GM21786 (cell line): ENCODE data around the gene ZBTB48.

Source experiments
- ATAC-seq: cut with Tn5 transposase; IDR thresholded peaks from one replicate; pipeline ENCODE4 v1.9.1; 2021; ENCODE audit not compliant: unreplicated experiment

The ZBTB48 gene

DNA sequence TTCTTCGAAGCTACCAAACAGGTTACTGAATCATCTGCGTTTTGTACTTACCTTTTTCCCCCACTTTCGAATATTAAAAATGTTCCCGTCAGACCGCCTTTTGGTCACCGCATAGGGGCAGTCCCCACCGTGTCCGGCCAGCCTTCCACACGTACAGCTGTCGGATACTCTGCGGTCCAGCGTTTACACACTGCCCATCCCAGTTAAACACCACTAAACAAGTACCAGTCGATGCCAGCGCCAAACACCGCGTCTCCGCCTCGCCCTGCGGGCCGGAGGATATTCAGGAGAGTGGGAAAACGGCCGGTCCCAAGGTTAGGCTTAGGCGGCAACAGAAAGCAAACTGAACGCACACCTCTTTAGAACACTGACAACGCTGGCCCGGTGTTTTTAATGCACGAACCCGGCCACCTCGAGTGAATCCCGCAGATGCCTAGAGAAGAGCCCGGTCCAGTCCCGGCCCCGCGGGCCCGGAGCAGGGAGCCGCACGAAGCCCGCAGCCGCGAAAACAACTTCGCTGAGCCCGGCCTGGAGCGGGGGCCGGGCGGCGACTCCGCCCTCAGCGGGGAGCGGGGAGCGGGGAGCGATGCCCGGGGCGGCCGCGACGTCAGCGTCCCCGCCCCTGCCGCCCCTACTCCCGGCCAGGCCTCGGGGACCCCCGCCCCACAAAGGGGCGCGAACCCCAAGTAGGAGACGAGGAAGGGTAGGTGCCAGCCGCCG, 33.0 kb downstream of the ZBTB48 start:
- ATAC-seq, result peak; percentile 28

- ATAC-seq, result peak; percentile 85
These were observed 33.7 kb downstream of the ZBTB48 start, which contains the start of gene PHF13 for GRCh38 chr1:6613361-6614018. TSS of gene PHF13 (plus strand) at chr1:6613731. CDS start at chr1:6614067, 336 bp downstream.

GRCh38 chr1:6614019-6614928, 34.5 kb downstream of the ZBTB48 start:
- no peak for ATAC-seq

DNA sequence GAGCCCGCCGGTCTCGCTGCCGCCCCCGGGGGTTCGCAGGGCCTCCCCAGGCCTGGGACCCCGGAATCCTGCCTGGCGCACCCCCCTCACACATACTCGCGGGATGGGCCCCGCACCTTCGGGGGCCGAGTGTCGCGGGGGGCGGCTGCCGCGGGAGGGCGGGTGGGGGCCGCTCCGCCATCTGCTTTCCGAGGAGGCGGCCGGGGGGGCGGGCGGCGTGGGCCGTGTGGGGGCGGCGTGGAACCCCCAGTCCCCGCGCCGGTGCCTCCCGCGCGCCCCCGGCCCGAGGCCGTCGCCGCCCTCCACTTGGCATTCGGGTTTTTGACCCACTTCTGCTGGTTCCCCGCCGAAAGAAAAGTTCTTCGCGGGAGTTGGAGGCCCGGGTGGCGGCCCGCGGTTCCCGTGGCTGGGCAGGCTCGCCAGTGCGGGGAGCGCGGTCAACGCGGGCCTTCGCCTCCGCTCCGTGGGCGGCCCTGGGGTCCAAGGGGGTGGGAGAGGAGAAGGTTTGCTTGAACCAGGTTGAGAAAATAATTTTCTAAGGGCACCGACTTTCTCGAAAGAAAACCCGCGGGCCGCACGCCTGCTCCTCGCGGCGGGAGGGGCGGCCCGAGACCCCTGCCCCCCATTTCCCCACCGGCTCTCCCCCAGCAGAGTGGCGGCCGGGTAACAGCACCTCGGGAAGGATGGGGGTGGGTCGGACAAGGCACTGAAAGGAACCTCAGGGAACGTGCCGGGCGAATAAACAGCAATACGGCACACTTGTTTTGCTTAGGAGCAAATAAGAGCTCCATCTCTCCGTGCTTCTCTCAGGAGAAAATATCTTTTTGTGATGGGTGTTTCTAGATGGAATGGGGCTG, 35.4 kb downstream of the ZBTB48 start:
- no peak for ATAC-seq

GRCh38 chr1:6619045-6619444, 39.3 kb downstream of the ZBTB48 start:
- ATAC-seq, result no peak

DNA sequence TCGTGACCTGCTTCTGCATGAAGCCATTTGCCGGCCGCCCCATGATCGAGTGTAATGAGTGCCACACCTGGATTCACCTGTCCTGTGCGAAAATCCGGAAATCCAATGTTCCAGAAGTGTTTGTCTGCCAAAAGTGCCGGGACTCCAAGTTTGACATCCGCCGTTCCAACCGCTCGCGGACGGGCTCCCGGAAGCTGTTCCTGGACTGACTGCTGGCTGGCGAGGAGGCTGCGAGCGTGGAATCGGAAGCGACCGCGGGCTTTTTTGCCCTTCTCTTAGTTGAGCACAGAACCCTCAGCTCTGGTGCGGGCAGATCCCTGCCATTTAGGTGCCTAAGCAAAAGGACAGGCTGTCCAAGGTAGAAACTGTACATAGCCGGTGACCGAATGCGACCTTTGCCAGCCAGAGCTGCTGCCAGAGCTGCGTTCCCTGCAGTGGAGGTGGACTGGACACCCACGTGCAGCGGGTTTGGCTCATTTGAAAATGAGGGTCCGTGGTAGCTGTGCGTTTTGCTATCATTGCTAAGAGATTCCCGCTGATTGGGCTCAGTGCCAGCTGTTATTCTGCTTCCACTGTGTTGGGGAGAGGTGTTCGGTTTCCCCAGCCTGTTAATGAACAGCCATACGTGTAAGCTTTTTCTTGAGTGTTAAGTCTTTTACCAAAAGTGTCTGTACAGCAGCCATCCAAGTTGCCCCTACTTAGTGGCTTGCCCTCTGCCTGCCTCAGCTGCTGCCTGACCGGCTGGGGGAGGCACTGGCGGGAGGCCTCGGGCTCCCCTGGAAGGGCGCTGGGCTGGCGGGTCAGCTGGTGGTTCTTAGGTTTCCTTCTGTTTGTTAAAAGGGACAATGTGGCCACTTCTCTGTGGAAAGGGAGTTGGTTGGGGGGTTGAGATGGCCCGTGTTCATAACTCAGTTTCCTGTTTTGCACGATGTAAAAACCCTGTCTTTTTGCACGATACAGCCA, 41.9 kb downstream of the ZBTB48 start:
- ATAC-seq, result no peak

DNA sequence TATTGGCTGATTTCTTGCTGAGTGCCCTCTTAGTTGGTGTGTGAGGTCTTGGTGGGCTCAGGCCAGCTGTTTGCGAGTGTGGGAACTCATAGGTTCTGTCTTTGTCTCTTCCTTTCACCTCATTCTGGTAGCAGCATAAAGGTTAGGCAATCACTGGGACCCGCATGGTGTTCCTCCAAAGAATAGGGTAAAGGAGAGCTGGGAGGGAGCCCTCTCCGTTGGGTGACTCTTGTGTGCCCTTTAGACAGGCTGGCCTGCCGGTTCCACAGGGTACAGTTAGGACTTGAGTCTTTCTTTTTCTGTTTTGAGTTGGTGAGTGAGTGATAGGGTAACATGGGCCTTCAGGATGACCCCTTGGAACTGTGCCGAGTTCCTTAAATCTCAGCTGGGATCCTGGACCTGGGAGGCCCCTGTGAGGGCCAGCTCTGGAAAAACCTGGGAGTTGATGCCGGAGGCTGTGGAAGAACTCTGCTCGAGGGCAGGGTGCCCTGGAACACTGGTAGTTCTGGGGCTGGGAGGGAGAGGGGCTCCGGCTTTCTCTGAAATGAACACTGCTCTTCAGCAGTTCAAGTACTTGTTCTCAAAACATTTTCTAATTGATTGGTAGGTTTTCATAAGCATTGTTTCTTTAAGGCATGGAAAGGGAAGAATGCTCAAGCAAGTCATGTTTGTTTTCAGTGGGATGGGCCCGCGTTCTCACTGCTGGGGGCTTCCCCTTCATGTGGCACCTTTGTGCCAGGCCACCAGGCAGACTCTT, 42.8 kb downstream of the ZBTB48 start:
- no peak for ATAC-seq

DNA sequence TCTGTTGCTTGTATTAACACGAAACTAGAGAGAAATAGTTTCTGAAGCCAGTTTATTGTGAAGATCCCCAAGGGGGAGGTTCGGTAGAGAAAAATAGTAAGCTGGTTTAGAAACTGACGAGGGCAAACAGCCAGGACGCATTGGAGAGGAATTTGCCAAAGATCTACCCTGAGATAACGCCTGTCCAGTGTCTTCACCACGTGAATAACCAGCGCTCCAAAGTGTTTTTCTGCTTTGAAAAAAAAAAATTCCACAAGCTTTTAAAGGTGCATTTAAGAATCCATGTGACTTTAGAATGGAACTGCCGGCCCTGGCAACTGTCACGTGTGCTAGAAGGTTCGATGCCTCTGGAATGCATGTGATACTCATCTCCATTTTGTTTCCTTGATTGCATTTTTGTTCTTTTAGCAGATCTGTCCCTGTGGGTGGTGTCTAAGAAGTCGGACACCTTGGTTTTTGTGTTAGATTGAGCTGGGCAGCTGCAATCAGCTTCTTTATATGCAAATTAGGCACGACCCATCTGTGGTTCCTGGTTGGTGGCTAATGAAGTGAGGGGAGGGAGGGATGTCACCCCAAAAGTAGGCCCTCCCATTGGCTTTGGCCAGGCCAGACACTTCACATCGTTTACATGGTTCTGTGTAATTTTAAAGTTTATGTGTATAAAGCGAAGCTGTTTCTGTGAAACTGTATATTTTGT, 43.6 kb downstream of the ZBTB48 start:
- no peak for ATAC-seq

DNA sequence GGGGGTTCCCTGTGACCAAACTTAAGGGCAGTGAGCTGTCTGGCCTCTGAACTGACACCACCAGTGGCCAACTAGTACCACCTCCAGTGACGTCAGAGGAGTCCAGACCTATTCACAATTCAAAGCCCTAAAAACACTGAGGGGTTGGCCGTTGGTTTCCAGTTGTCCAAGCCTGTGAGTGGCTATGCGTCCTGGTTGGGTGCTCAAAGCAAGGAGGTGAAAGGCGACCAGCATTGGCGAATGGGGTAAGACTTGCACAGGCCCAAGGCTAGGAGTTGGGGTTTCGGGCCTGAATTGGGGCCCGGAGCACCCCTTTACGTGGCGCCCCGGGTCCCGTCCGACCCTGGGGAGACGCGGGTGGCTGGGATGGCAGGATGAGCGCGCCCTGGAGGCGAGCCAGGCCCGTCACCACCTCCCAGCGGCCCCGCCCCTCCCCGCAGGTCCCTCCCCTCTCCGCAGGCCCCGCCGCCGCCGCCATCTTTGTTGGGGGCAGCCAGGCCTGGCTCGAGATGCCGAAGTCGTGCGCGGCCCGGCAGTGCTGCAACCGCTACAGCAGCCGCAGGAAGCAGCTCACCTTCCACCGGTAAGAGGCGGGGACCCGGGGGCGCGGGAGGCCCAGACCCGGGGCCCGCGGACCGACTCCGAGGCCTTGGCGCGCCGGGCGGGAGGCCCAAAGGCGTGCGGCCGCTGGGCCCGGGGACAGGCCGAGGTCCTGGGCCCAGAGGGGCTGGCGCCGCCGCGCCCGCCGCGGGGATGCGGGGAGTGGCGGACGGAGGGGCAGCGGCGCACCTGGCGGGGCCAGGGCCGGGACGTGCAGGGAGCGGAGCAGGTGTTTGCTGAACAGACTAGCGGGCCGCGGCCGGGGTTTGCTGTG, 45.2 kb downstream of the ZBTB48 start, which contains the start of gene THAP3:
Gene THAP3 (plus strand): TSS at position 159 of the 874 bp plus-strand sequence. CDS start 351 bp downstream, at position 510.
- peak; percentile 75 for ATAC-seq

DNA sequence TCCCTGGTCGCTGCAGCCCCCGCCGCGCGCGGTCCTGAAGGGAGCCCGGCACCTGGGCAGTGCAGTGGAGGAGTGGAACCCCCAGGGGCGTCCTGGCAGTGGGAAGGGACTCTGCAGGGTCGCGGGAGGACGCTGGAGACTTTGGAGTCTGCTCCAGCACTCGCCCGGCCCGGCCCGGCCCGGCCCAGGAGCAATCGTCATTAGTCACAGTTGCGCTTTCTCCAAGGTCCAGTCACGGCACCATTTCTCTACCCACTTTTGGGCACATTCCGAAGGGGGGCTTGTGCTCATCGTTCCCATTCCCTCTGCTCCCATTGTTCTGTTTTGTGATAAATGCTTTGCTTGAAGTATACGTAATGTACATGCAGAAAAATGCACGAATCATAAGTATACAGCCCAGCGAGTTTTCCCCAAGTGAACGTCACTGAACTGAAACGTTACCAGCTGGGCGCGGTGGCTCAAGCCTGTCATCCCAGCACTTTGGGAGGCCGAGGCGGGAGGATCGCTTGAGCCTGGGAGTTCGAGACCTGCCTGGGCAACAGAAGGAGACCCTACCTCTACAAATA, 45.9 kb downstream of the ZBTB48 start:
- peak; percentile 4 for ATAC-seq

GRCh38 chr1:6627031-6627430, 47.2 kb downstream of the ZBTB48 start:
- no peak for ATAC-seq

DNA sequence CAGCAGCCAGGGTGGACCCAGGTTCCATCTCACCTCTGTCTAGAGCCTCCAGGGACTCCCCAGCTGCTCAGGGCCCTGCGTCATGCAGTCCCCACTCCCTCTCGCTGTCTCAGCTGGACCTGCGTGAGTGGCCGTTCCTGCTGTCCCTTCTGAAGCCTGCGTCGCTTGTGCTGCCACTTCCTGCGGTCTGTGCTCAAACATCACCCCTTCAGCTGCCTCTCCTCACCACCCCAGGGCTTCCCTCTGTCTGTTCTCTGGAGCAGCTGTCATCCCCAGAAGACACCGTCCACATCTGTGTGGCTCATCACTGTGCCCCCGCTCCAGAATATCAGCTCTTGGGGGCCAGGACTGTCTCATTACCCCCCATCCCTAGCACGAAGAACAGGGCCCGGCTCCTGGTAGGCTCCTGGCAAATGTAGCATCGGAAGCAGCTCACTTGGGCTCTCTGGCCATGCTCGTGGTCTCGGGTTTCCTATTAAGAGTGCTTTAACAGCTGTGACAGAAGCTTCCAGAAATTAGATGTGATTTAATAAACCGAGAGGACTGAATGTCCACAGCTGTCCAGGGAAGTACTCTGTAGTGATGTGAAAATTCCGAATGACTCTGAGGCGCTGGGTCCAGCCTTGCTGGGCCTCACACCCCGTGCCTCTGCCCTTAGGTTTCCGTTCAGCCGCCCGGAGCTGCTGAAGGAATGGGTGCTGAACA, 48.2 kb downstream of the ZBTB48 start:
- no peak for ATAC-seq

DNA sequence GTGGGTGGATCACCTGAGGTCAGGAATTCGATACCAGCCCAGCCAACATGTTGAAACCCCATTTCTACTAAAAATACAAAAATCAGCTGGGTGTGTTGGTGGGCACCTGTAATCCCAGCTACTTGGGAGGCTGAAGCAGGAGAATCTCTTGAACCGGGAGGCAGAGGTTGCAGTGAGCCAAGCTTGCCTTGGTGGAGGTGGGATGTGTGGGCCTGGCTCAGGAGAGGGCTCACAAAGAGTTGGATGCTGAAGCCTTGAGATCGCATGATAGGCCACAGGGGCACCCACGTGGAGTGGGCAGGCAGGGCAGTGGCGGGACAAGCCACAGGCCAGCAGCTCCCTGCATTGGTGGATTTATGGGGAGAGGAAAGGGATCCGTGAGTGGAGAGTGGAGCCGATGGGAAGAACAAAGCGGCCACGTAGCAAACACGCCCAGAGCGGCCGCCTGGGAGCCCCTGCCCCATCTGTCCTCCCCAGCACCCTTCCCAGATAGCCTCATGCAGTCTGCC, 49.2 kb downstream of the ZBTB48 start:
- ATAC-seq, result no peak

GRCh38 chr1:6630027-6630426, 50.2 kb downstream of the ZBTB48 start:
- no peak for ATAC-seq

DNA sequence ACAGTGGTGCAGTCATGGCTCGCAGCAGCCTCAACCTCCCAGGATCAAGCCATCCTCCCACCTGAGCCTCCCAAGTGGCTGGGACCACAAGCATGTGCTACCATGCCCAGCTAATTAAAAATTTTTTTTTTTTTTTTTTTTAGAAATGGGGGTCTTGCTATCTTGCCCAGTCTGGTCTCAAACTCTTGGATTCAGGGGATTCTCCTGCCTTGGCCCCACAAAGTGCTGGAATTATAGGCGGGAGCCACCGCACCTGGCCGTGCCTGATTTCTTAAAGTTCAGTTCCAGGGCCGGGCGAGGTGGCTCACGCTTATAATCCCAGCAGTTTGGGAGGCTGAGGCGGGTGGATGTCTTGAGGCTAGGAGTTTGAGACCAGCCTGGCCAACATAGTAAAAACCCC, 51.3 kb downstream of the ZBTB48 start:
- no peak for ATAC-seq
